SW480 (cell line): Measurements from ENCODE around the gene IL13.
A peak's percentile ranks its signal among the peaks of the same experiment; 100 is the strongest.

ENCODE experiments used
- DNase-seq: peaks from one replicate; pipeline ENCODE4 v3.0.0-alpha.2; 2016; ENCODE audit warnings: low spot score

Gene IL13

DNA sequence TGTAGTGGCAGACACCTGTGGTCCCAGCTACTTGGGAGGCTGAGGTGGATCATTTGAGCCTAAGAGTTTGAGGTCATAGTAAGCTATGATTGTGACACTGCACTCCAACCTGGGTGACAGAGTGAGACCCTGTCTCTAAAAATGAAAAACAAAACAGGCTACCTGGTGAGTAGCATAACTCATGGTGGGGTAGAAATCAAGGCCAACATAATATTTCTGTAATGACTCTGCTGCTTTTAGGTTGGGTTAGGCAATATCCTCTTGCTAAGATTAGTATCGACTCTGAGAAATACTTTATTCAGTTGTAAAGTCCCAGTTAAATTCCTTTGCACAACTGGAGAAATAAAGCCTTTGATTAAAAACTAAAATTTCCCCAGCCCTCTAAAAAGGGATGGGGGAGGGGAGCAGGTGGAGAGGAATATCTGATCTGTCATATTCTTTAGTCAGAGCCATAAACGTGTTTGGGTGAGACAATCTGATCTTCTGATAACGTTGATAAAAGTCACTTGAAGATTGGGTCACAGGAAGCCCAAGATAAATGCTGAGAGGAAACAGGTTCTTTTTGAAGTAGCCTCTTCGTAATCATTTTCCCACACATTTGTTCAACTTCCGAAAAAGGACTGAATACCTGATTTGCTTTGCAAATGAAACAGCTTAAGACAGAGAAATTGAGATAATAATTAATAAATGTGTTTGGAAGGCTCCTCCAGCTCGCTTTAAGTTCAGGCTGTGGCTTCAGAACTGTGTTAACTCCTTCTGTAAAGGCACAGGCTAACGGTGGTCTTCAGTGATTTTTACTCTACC is 30.8 kb downstream of the IL13 start:
- no peak for DNase-seq

- no peak for DNase-seq
Observed at GRCh38 chr5:132689513-132689912, 31.5 kb downstream of the IL13 start.

GRCh38 chr5:132690156-132690555 is 32.2 kb downstream of the IL13 start:
- no peak for DNase-seq

- DNase-seq, result peak; percentile 18
Observed at GRCh38 chr5:132691755-132692631, 34.0 kb downstream of the IL13 start.

GRCh38 chr5:132692632-132692967 is 34.6 kb downstream of the IL13 start:
- peak; percentile 27 for DNase-seq

DNA sequence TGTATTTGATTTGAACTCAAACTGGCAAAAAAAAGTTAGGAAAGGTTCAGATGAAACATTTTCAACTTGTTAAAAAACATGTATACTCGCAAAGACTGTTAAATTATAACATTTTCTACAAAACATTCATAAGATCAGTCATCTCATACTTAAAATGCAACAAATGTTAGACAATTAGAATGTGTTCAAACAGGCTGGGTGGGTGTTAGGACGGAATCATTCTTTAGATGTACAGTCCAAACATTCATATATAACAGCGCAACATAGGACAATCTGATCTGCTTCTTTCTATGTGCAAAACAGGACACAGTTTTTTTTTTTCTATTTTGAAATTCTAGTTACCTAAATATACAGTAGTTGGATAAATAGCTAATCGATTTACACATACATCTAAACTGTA is 38.0 kb downstream of the IL13 start:
- no peak for DNase-seq

- no peak for DNase-seq
Observed at GRCh38 chr5:132704875-132705274, 46.9 kb downstream of the IL13 start.

GRCh38 chr5:132708645-132709044 is 50.7 kb downstream of the IL13 start:
- no peak for DNase-seq
